ENCODE measurements around the gene ABL2.

Gene ABL2

GRCh38 chr1:179092896-179093461, 136.5 kb downstream of the ABL2 start:
- no peak for DNase-seq (ENCODE audit: low read depth)

GRCh38 chr1:179091691-179092165, 137.7 kb downstream of the ABL2 start:
- no peak for DNase-seq (ENCODE audit: low read depth)

DNA sequence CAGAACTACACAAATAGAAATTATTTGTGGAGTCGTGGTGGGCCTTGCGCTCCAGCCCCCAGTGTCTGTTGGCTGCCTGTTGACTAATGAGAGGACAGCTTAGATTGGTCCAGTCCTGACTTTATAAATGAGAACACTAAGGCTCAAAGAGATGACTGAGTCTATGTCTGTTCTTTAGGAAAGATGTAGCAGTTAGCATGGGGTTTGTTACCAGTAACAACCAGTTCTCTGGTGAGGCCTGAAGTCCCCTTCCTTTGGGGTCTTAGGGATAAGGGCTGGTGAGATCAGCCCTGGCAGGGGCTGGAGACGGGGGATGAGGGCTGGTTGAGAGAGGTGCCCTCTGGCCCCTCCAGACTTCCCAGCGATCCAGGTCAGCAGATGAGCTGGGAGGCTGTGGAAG, 138.6 kb downstream of the ABL2 start:
- DNase-seq (ENCODE audit: low read depth) = no peak

- no peak for DNase-seq (ENCODE audit: low read depth)
These were observed 139.0 kb downstream of the ABL2 start for GRCh38 chr1:179090522-179090921.

GRCh38 chr1:179089827-179090482, 139.5 kb downstream of the ABL2 start:
- no peak for DNase-seq (ENCODE audit: low read depth)

DNA sequence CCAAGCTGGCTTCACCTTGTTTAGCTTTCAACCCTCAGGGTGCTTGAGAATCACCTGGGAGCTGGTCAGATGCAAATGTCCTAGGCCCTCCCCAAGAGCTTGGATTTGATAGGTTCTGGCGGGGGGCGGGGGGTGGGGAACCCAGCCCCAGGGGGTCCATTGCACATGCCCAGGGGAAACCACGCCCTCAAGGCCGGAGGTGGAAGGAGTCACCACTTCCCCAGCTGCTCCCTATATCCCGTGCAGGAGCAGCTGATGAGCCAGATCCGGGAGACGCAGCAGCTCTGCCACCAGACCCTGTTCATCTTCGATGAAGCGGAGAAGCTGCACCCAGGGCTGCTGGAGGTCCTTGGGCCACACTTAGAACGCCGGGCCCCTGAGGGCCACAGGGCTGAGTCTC, 141.8 kb downstream of the ABL2 start:
- DNase-seq (ENCODE audit: low read depth) = no peak

DNA sequence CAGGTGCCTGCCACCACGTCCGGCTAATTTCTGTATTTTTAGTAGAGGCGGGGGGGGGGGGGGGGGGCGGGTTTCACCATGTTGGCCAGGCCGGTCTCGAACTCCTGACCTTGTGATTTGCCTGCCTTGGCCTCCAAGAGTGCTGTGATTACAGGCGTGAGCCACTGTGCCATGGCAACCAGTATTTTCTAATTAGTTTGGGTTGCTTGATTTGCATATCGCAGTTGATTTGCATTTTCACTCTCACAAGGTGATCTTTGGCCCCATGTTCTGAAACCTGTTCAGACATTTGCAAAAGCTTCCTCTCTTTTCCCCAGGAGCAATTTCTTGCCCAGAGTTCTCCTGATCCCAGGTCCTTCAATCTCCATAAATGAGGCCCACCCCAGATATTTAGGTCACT, 145.9 kb downstream of the ABL2 start:
- DNase-seq (ENCODE audit: low read depth) = no peak

DNA sequence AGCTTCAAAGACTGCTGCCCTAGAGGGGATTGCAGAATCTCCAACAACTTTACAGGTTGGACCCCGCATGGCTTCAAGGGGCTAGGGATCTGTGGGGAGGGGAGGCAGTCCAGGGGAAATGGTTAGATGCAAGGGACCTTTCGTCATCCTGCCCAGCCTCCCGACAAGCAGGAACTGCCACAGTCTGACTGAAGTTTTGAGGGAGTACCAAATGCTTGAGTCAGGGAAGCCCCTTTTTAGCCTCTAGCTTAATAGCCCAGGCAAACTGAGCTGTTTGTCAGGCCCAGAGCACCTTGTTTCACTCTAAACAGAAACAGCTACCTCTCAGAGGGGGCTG, 146.5 kb downstream of the ABL2 start:
- no peak for DNase-seq (ENCODE audit: low read depth)

DNA sequence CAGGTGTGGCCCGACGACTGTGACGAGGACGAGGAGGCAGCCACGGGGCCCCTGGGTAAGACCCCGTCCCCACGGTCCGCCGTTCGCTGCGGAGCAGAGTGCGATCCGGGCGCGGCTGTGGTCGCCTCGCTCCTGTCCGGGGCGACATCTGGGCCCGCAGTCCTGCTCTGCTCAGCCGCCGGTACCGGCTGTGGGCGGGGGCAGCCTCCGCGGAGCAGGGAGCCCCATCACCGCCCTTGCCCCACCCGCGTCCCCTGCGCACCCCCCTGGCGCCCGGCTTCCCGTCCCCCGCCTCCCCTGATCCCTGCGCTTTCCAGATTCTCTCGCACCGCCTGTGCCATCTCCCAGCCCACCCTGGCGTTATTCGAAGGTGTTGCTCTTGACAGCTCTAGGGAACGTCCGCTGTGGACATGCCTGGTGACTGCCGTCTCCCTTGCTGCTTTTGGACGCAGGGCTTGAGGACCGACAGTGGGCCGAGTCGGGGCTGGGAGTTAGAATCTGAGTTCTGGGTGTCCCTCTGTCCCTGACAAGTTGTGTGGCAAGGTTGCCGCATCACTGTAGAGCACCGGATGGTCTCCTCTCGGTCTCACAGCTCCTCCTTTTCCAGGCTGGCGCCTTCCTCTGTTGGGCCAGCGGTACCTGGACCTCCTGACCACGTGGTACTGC, 147.0 kb downstream of the ABL2 start:
- DNase-seq (ENCODE audit: low read depth) = no peak

DNA sequence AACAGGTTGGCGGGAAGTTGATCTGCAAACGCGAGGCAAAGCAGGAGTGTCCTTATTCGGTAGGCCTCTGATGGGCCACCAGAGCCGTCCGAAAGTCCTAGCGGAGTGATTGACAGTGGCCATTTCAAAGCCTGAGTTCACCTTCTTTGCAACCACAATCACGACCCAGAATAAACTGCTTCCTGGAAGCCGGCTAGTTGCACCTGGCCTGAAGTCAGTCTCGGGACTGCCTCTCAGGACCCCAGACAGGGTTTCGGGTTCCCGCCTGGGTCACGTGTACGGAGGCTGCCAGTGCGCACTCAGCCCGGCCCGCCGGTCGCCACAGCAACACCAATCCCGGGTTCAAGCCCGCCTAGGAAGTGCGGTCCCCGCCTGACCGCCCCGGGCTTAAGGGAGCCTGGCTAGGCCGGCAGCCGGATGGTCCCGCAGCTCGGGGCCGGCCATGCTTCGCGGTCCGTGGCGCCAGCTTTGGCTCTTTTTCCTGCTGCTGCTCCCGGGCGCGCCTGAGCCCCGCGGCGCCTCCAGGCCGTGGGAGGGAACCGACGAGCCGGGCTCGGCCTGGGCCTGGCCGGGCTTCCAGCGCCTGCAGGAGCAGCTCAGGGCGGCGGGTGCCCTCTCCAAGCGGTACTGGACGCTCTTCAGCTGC, 147.7 kb downstream of the ABL2 start, which contains the start of gene TOR3A:
Gene TOR3A, plus strand, starts transcription at position 384 of the 646 bp plus-strand sequence. Its CDS starts 59 bp downstream, at position 443.
- DNase-seq (ENCODE audit: low read depth) = peak; percentile 52

- no peak for DNase-seq (ENCODE audit: low read depth)
These were observed 148.4 kb downstream of the ABL2 start for GRCh38 chr1:179080866-179081686.

GRCh38 chr1:179079113-179079761, 150.2 kb downstream of the ABL2 start:
- DNase-seq (ENCODE audit: low read depth) = no peak

DNA sequence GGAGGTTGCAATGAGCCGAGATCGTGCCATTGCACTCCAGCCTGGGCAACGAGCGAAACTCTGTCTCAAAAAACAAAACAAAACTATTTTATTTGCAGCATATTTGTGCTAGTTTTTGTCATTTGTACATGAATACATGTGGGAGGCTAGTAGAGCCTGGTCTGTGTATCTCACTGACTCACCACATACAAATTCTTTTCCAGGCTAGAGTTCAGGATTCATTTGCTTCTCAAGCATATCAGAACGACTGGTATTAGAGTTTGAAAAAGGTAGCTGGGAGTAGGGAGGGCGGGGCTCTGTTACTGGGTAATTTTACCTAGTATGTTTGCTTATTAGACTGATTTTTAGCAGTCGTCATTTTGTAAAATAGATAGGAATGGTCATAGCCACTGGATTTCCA, 152.1 kb downstream of the ABL2 start:
- DNase-seq (ENCODE audit: low read depth) = no peak

DNA sequence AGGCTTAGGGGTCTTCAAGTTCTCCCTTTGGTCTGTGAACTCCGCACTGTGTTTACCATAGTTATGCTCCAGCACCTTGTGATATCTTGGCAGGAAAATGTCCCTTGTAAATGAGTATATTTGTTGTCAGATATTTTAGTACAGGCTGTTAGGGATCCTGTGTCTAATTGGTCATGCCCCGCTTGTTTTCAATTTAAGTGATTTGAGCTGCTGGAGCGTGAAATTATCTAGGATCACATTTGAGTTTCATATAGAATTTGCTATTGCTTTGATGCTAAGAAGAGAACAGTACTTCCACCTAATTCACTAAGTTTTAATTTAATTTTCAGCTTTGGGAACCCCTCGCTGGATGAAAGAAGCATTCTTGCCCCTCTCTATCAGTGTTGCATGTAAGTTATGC, 163.0 kb downstream of the ABL2 start:
- no peak for DNase-seq (ENCODE audit: low read depth)

GRCh38 chr1:179061360-179062282, 167.9 kb downstream of the ABL2 start:
- DNase-seq (ENCODE audit: low read depth) = no peak

- DNase-seq (ENCODE audit: low read depth) = no peak
These were observed 170.7 kb downstream of the ABL2 start for GRCh38 chr1:179058487-179059483.

DNA sequence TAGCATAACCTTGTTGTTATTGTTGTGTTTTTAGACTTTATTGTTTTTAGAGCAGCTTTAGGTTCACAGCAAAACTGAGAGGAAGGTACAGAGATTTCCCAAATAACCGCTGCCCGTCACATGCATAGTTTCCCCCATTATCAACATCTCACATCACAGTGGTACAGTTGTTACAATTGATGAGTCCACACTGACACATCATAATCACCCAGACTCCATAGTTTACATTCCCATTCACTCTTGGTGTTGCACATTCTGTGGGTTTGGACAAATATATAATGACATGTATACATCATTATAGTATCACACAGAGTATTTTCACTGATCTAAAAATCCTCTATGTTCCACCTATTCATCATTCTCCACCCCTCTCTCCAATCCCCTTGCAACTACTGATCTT, 173.5 kb downstream of the ABL2 start:
- no peak for DNase-seq (ENCODE audit: low read depth)

- no peak for DNase-seq (ENCODE audit: low read depth)
These were observed 176.0 kb downstream of the ABL2 start for GRCh38 chr1:179053486-179053885.

DNA sequence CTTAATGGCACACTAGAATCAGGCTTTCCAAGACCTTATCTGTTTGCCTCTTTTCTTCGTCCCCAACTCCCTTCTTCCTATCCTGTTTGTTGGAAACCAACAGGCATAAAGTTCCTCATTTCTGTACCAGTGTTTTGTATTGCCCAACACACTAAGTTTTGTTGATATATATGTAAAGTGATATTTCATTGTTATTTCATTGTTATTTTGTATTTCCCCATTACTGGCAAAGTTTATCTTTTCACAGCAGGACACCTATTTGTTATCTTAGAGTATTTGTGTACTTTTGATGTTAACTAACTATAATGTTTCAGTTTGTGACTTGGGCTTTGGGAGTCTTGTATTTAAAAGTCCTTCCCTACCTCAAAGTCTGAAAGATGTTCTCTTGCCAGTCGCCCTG, 176.7 kb downstream of the ABL2 start:
- no peak for DNase-seq (ENCODE audit: low read depth)

Data from activated gamma-delta T cell treated with anti-CD3 and anti-CD28 coated beads, Interleukin-2, amount 50 U/mL, for 16 hours (primary cell).